ENCODE measurements around the gene FAIM2.

Gene FAIM2

GRCh38 chr12:49831717-49832116 lies 72.0 kb downstream of the FAIM2 start:
- Histone ChIP-seq H3K27me3 (ENCODE audit: insufficient read depth, low read length) (no peaks in the 10 kb centered on the region), H3K36me3 (ENCODE audit: insufficient read depth, low read length) (no peaks in the 10 kb centered on the region), H3K9me3 (ENCODE audit: low read length) (no peaks in the 10 kb centered on the region), H3K4me3 (ENCODE audit: low read length) (no peak overlapping the region), H2AFZ (ENCODE audit: low read depth, low read length) (no peak overlapping the region), H3K4me1 (ENCODE audit: insufficient read depth, low read length) (peaks cover 12% of the 10 kb centered on the region)

DNA sequence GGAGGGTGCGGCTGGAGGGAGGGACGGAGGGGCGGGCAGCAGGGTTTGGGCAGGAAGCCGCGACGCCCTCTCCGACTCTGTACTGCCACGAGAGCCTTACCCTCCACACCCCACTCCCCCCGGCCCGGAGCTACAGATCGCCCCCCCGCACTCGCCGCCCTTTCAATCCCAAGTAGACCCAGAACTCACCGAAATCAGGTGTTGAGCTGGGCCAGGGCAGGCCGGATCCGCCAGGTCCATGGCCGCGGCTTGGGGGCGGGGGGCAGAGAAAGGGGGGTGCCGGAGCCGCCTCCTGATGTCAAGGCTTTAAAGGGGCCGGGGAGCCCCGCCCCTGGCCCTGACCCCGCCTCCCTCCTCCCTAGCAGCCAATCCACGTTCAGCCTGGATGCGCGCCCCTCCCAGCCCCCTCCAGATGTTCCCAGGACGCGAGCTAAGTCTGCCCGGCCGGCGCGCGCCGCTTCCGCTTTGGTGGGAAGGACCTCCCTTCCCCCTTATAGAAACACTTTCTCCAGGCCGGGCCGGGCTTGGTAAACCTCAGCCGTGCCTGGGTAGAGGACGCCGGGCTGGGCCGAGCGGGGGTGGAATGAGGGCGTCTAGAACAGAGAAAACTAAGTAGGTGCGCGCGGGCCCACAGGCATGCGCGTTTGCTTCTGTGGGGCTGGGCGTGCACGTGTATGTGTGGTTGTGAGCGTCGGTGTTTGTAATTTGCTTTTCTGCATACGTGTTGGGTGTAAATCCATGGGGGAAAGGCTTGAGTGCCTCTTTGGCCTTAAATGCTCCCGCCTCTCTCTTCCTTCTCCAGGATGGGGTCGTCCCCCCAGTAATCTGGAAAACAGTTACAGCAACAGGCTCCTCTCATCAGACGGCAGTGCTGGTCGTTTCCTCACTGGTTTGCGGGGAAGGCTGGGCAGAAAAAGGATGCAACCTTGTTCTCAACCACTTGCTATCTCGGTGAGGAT lies 75.3 kb downstream of the FAIM2 start, which contains the start of gene NCKAP5L:
NCKAP5L (minus strand) TSS at position 281 of the 959 bp plus-strand sequence. CDS start 24,369 bp downstream, outside the sequence.
- peaks cover 39% of the 10 kb centered on the region for H3K4me1 ChIP-seq (ENCODE audit: insufficient read depth, low read length)
- no peaks in the 10 kb centered on the region for H3K36me3 ChIP-seq (ENCODE audit: insufficient read depth, low read length)
- H2AFZ ChIP-seq (ENCODE audit: low read depth, low read length), result peak within 1 kb of the TSS; percentile 69
- H3K9me3 ChIP-seq (ENCODE audit: low read length), result no peaks in the 10 kb centered on the region
- no peaks in the 10 kb centered on the region for H3K27me3 ChIP-seq (ENCODE audit: insufficient read depth, low read length)
- peak within 1 kb of the TSS; percentile 64 for H3K4me3 ChIP-seq (ENCODE audit: low read length)

- Histone ChIP-seq H3K4me3 (ENCODE audit: low read length) (peak overlapping the region; percentile 64), H3K27me3 (ENCODE audit: insufficient read depth, low read length) (no peaks in the 10 kb centered on the region), H2AFZ (ENCODE audit: low read depth, low read length) (no peak overlapping the region), H3K36me3 (ENCODE audit: insufficient read depth, low read length) (no peaks in the 10 kb centered on the region), H3K9me3 (ENCODE audit: low read length) (no peaks in the 10 kb centered on the region), H3K4me1 (ENCODE audit: insufficient read depth, low read length) (peaks cover 39% of the 10 kb centered on the region)
These were observed 76.2 kb downstream of the FAIM2 start for GRCh38 chr12:49827401-49828099.

DNA sequence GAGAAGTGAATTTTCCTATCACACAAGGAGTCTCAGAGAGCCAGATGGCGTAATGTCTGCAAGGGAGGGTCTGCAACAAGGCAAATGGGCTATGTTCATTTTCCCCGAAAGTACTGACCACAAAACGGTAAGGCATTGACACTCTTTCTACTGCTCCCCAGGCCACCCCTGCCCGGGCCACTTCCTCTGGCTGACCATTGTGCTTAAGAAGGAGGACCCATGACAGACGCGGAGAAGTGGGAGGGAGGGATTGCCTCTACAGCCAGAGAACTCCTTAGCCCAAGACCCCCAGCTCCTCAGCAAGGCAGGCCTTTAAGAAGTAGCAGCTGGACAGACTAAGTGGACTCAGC lies 76.7 kb downstream of the FAIM2 start:
- no peak overlapping the region for H2AFZ ChIP-seq (ENCODE audit: low read depth, low read length)
- peaks cover 39% of the 10 kb centered on the region for H3K4me1 ChIP-seq (ENCODE audit: insufficient read depth, low read length)
- H3K4me3 ChIP-seq (ENCODE audit: low read length), result peak overlapping the region; percentile 64
- no peaks in the 10 kb centered on the region for H3K9me3 ChIP-seq (ENCODE audit: low read length)
- H3K36me3 ChIP-seq (ENCODE audit: insufficient read depth, low read length), result no peaks in the 10 kb centered on the region
- no peaks in the 10 kb centered on the region for H3K27me3 ChIP-seq (ENCODE audit: insufficient read depth, low read length)

DNA sequence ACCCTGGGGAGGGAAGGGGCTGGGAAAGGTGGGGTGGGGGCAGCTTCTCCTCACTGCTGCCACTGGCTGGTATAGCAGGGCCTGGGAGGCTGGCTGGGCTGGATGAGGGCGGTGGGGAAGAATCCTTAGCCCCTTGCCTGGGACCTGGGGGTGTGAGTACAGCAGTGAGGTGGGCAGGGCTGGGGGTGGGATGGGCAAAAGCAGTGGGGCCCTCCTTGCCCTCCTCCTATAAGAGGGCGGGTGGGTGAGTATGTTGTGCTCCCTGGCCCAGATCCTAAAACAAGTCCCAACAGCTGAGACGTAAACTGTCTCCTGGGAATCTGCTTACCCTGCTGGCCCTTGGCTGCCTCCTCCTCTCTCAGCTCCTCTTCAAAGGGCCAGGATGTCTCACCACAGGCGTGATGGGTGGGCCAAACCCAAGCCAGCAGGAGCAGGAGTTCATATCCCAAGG lies 77.7 kb downstream of the FAIM2 start:
- Histone ChIP-seq H2AFZ (ENCODE audit: low read depth, low read length) (no peak overlapping the region), H3K9me3 (ENCODE audit: low read length) (no peaks in the 10 kb centered on the region), H3K4me1 (ENCODE audit: insufficient read depth, low read length) (peaks cover 39% of the 10 kb centered on the region), H3K36me3 (ENCODE audit: insufficient read depth, low read length) (no peaks in the 10 kb centered on the region), H3K27me3 (ENCODE audit: insufficient read depth, low read length) (no peaks in the 10 kb centered on the region), H3K4me3 (ENCODE audit: low read length) (no peak overlapping the region)

GRCh38 chr12:49825360-49825970 lies 78.2 kb downstream of the FAIM2 start:
- no peaks in the 10 kb centered on the region for H3K9me3 ChIP-seq (ENCODE audit: low read length)
- H3K27me3 ChIP-seq (ENCODE audit: insufficient read depth, low read length), result no peaks in the 10 kb centered on the region
- peak overlapping the region; percentile 21 for H3K4me3 ChIP-seq (ENCODE audit: low read length)
- H3K36me3 ChIP-seq (ENCODE audit: insufficient read depth, low read length), result no peaks in the 10 kb centered on the region
- H3K4me1 ChIP-seq (ENCODE audit: insufficient read depth, low read length), result peaks cover 39% of the 10 kb centered on the region
- H2AFZ ChIP-seq (ENCODE audit: low read depth, low read length), result no peak overlapping the region

GRCh38 chr12:49824895-49825294 lies 78.8 kb downstream of the FAIM2 start:
- peak overlapping the region; percentile 21 for H3K4me3 ChIP-seq (ENCODE audit: low read length)
- H3K36me3 ChIP-seq (ENCODE audit: insufficient read depth, low read length), result no peaks in the 10 kb centered on the region
- H2AFZ ChIP-seq (ENCODE audit: low read depth, low read length), result no peak overlapping the region
- no peaks in the 10 kb centered on the region for H3K27me3 ChIP-seq (ENCODE audit: insufficient read depth, low read length)
- H3K9me3 ChIP-seq (ENCODE audit: low read length), result no peaks in the 10 kb centered on the region
- H3K4me1 ChIP-seq (ENCODE audit: insufficient read depth, low read length), result peaks cover 39% of the 10 kb centered on the region

DNA sequence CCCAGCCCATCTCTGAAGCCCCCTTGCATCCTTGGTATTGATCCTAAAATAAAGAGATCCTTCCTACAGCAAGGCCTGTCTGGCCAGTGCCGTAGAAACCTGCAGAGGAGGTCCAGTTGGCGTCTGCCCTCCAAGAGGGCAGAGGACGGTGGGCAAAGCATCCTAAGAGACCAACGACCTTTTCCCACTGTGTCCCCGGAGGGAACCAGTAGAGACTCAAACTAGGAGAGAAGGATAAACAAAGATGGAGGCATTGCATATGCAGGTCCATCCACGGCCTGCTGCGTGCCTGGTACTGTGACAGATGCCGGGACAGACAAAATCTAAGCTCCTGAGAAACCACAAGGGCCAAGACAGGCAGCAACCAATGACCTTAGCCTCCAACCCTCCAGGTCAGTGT lies 79.3 kb downstream of the FAIM2 start:
- H3K9me3 ChIP-seq (ENCODE audit: low read length), result no peaks in the 10 kb centered on the region
- no peak overlapping the region for H3K4me3 ChIP-seq (ENCODE audit: low read length)
- H3K4me1 ChIP-seq (ENCODE audit: insufficient read depth, low read length), result peaks cover 39% of the 10 kb centered on the region
- no peaks in the 10 kb centered on the region for H3K36me3 ChIP-seq (ENCODE audit: insufficient read depth, low read length)
- no peak overlapping the region for H2AFZ ChIP-seq (ENCODE audit: low read depth, low read length)
- no peaks in the 10 kb centered on the region for H3K27me3 ChIP-seq (ENCODE audit: insufficient read depth, low read length)

- H3K4me1 ChIP-seq (ENCODE audit: insufficient read depth, low read length), result peaks cover 35% of the 10 kb centered on the region
These were observed 79.7 kb downstream of the FAIM2 start for GRCh38 chr12:49823951-49824350.

DNA sequence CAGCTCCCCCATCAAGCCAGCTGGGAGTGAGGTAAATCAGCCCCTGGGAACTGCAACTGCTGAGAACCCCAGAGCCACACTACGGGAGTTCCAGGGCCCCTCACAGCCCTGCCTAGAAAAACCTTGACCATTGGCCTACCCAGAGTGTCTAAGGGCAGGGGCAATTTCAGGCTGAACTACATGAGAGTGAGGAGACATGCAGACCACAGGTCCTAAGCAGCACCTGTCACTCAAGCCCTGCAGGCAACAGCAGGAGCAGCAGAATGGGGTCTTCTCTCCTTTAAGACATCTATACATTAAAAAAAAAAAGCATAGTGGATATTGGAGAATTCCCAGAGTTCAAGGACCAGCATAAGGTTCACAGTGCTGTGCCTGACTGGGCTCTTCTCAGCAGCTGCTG lies 80.3 kb downstream of the FAIM2 start:
- no peak overlapping the region for H3K4me3 ChIP-seq (ENCODE audit: low read length)
- no peak overlapping the region for H2AFZ ChIP-seq (ENCODE audit: low read depth, low read length)
- no peaks in the 10 kb centered on the region for H3K9me3 ChIP-seq (ENCODE audit: low read length)
- no peaks in the 10 kb centered on the region for H3K36me3 ChIP-seq (ENCODE audit: insufficient read depth, low read length)
- no peaks in the 10 kb centered on the region for H3K27me3 ChIP-seq (ENCODE audit: insufficient read depth, low read length)
- H3K4me1 ChIP-seq (ENCODE audit: insufficient read depth, low read length), result peaks cover 32% of the 10 kb centered on the region

More at GRCh38 chr12:49823951-49824350, 79.7 kb downstream of the FAIM2 start:
- H3K9me3 ChIP-seq (ENCODE audit: low read length), result no peaks in the 10 kb centered on the region
- no peaks in the 10 kb centered on the region for H3K36me3 ChIP-seq (ENCODE audit: insufficient read depth, low read length)
- no peak overlapping the region for H3K4me3 ChIP-seq (ENCODE audit: low read length)
- no peaks in the 10 kb centered on the region for H3K27me3 ChIP-seq (ENCODE audit: insufficient read depth, low read length)
- no peak overlapping the region for H2AFZ ChIP-seq (ENCODE audit: low read depth, low read length)

- no peaks in the 10 kb centered on the region for H3K36me3 ChIP-seq (ENCODE audit: insufficient read depth, low read length)
- no peak overlapping the region for H3K4me3 ChIP-seq (ENCODE audit: low read length)
- no peaks in the 10 kb centered on the region for H3K27me3 ChIP-seq (ENCODE audit: insufficient read depth, low read length)
- no peak overlapping the region for H2AFZ ChIP-seq (ENCODE audit: low read depth, low read length)
- H3K9me3 ChIP-seq (ENCODE audit: low read length), result no peaks in the 10 kb centered on the region
- H3K4me1 ChIP-seq (ENCODE audit: insufficient read depth, low read length), result peaks cover 26% of the 10 kb centered on the region
These were observed 82.1 kb downstream of the FAIM2 start for GRCh38 chr12:49821373-49822287.

- Histone ChIP-seq H3K36me3 (ENCODE audit: insufficient read depth, low read length) (no peaks in the 10 kb centered on the region), H3K9me3 (ENCODE audit: low read length) (peaks cover 2% of the 10 kb centered on the region), H2AFZ (ENCODE audit: low read depth, low read length) (no peak overlapping the region), H3K4me1 (ENCODE audit: insufficient read depth, low read length) (peaks cover 7% of the 10 kb centered on the region), H3K27me3 (ENCODE audit: insufficient read depth, low read length) (no peaks in the 10 kb centered on the region), H3K4me3 (ENCODE audit: low read length) (no peak overlapping the region)
These were observed 83.9 kb downstream of the FAIM2 start for GRCh38 chr12:49819786-49820185.

Data from neuron (in vitro differentiated cells).